Natural killer cell (primary cell): ENCODE measurements around the gene PRR3. TPM values are rescaled to one million over a fixed set of nuclear protein-coding genes. Genes with fewer than 3 reads are reported as not detected.

Source experiments
- ATAC-seq, 3 donors: fragments of 150-1000 bp in 2 of 3; fragments of 200-7000 bp in 1 of 3; cut with Tn5 transposase; 1 replicate in 1 of 3; 2 replicates in 2 of 3; pipeline ENCODE4 v1.10.0; 2021; ENCODE audit warnings: mild to moderate bottlenecking in 2 of 3, moderate library complexity in 2 of 3
- DNase-seq, 2 donors: peaks; one replicate each; pipeline versions ENCODE4 v3.0.0 to v3.0.0-alpha.2; 2013 to 2021; ENCODE audit warnings: mixed read lengths in 1 of 2
- H3K27ac ChIP-seq: one replicate; pipeline ENCODE4 v1.5.1; 2013; ENCODE audit warnings: mild to moderate bottlenecking, low read length
- H3K27me3 ChIP-seq: one replicate; pipeline ENCODE4 v1.6.1; 2013; ENCODE audit warnings: low read length; ENCODE audit not compliant: control insufficient read depth, insufficient read depth
- H3K36me3 ChIP-seq: one replicate; pipeline ENCODE4 v1.6.1; 2013; ENCODE audit warnings: low read length; ENCODE audit not compliant: control insufficient read depth, insufficient read depth
- H3K4me1 ChIP-seq: one replicate; pipeline ENCODE4 v1.6.1; 2013; ENCODE audit warnings: low read length; ENCODE audit not compliant: control insufficient read depth, insufficient read depth
- H3K4me3 ChIP-seq: one replicate; pipeline ENCODE4 v1.5.1; 2013; ENCODE audit warnings: low read length
- H3K9me3 ChIP-seq: one replicate; pipeline ENCODE4 v1.6.1; 2013; ENCODE audit warnings: low read length; ENCODE audit not compliant: control insufficient read depth, insufficient read depth
- H3K27ac Mint-ChIP-seq, 2 donors: one replicate each; pipeline ENCODE4 v1.8.0; 2022; ENCODE audit warnings: mild to moderate bottlenecking in 2 of 2, mixed read lengths in 2 of 2, moderate library complexity in 1 of 2
- H3K27me3 Mint-ChIP-seq, 2 donors: one replicate each; pipeline ENCODE4 v1.8.0; 2022; ENCODE audit warnings: low read depth in 2 of 2, mixed read lengths in 2 of 2
- H3K36me3 Mint-ChIP-seq: one replicate; pipeline ENCODE4 v1.8.0; 2022; ENCODE audit warnings: mixed read lengths
- H3K4me1 Mint-ChIP-seq, 2 donors: one replicate each; pipeline ENCODE4 v1.8.0; 2022; ENCODE audit warnings: mixed read lengths in 2 of 2
- H3K4me3 Mint-ChIP-seq: one replicate; pipeline ENCODE4 v1.8.0; 2022; ENCODE audit warnings: mild to moderate bottlenecking, moderate library complexity, mixed read lengths
- H3K9me3 Mint-ChIP-seq, 2 donors: one replicate each; pipeline ENCODE4 v1.8.0; 2022; ENCODE audit warnings: mixed read lengths in 2 of 2
- CTCF ChIP-seq: fragments of 200-600 bp; IDR thresholded peaks from one replicate; pipeline ENCODE4 v1.8.0; 2022; ENCODE audit warnings: antibody characterized with exemption
- WGBS: methylation state at CpG from one replicate; pipeline ENCODE4 v1.1.7; 2013; ENCODE audit warnings: missing lambda C conversion rate; ENCODE audit not compliant: insufficient coverage; 5-methylcytosine and 5-hydroxymethylcytosine counted together
- intact Hi-C: fragments of 100-400 bp; cut with micrococcal nuclease; formaldehyde crosslinking; loops from one replicate; pipeline ENCODE4 v1.14.2; 2022
- total RNA-seq, 4 donors: library from RNA; stranded (reverse); fragments of 120-200 nt in 1 of 4; gene quantifications; one replicate each; pipeline versions ENCODE4 v1.2.3 to v1.2.4, GENCODE V29; 2013 to 2022

The PRR3 gene
- total RNA-seq, 3 donors from 2014 or later (not counting 1 experiment from before 2014, with no cell fraction given) = 9.5 to 14.8 (median 13.9) TPM

- Mint-ChIP-seq H3K27ac (peak overlapping the region in 1 of 2 donors; percentile 22), H3K27me3 (no peaks in the 10 kb centered on the region), H3K36me3 (no peaks in the 10 kb centered on the region), H3K4me3 (no peak overlapping the region), H3K9me3 (no peaks in the 10 kb centered on the region), H3K4me1 (peaks cover 13 to 23% of the 10 kb centered on the region in 2 donors)
- ATAC-seq = no peak
- no peak for DNase-seq
- Histone ChIP-seq H3K4me3 (no peak overlapping the region), H3K27me3 (no peaks in the 10 kb centered on the region), H3K4me1 (peaks cover 6% of the 10 kb centered on the region), H3K9me3 (no peaks in the 10 kb centered on the region), H3K36me3 (peaks cover 10% of the 10 kb centered on the region), H3K27ac (no peak overlapping the region)
- TF ChIP-seq CTCF = no peak
- intact Hi-C loops = no loop called here
Observed at GRCh38 chr6:30565772-30566171, 8.7 kb downstream of the PRR3 start.

- Mint-ChIP-seq H3K4me1 (peaks cover 37% of the 10 kb centered on the region in 2 donors), H3K4me3 (no peak overlapping the region), H3K36me3 (no peaks in the 10 kb centered on the region), H3K9me3 (no peaks in the 10 kb centered on the region), H3K27ac (no peak overlapping the region), H3K27me3 (no peaks in the 10 kb centered on the region)
- intact Hi-C loops = no loop called here
- Histone ChIP-seq H3K9me3 (no peaks in the 10 kb centered on the region), H3K36me3 (peaks cover under 1% of the 10 kb centered on the region), H3K27me3 (no peaks in the 10 kb centered on the region), H3K4me3 (no peak overlapping the region), H3K27ac (no peak overlapping the region), H3K4me1 (peaks cover 19% of the 10 kb centered on the region)
- DNase-seq (peak in 1 of 2 donors; percentile 67), ATAC-seq (no peak)
- WGBS = 74% methylated on average over 2 of the region's 3 CpGs
- TF ChIP-seq CTCF = no peak
Observed at GRCh38 chr6:30568245-30568644, 11.2 kb downstream of the PRR3 start.

GRCh38 chr6:30570263-30570662, 13.2 kb downstream of the PRR3 start:
- Mint-ChIP-seq H3K4me3 (peak overlapping the region; percentile 95), H3K4me1 (peaks cover 51 to 52% of the 10 kb centered on the region in 2 donors), H3K9me3 (no peaks in the 10 kb centered on the region), H3K36me3 (no peaks in the 10 kb centered on the region), H3K27me3 (no peaks in the 10 kb centered on the region), H3K27ac (peak overlapping the region; percentile 98 to 99)
- no peaks in the 10 kb centered on the region for H3K9me3 ChIP-seq
- no peak overlapping the region for H3K27ac ChIP-seq
- peaks cover 19% of the 10 kb centered on the region for H3K4me1 ChIP-seq
- peaks cover 2% of the 10 kb centered on the region for H3K36me3 ChIP-seq
- no peak for ATAC-seq
- no peak overlapping the region for H3K4me3 ChIP-seq
- peak in 1 of 2 donors; percentile 24 for DNase-seq
- WGBS = 97% methylated on average over 1 of the region's 1 CpG
- TF ChIP-seq CTCF = no peak
- intact Hi-C loops = no loop called here
- no peaks in the 10 kb centered on the region for H3K27me3 ChIP-seq

GRCh38 chr6:30570740-30571074, 13.6 kb downstream of the PRR3 start:
- intact Hi-C loops = loop anchor here (1.0 kb wide), 2 partner anchors 14 to 47 kb away; partner anchors contain the start of genes GNL1, MRPS18B and PPP1R10
- H3K27me3 Mint-ChIP-seq = no peaks in the 10 kb centered on the region
- peak overlapping the region; percentile 72 for H3K4me3 ChIP-seq
- DNase-seq (no peak), ATAC-seq (peak; percentile 2 to 9 (median 7))
- peak overlapping the region; percentile 95 for H3K4me3 Mint-ChIP-seq
- no peaks in the 10 kb centered on the region for H3K9me3 Mint-ChIP-seq
- WGBS = 1% methylated on average over 18 of the region's 18 CpGs
- H3K36me3 ChIP-seq = peaks cover 2% of the 10 kb centered on the region
- H3K9me3 ChIP-seq = no peaks in the 10 kb centered on the region
- peaks cover 19% of the 10 kb centered on the region for H3K4me1 ChIP-seq
- H3K27ac Mint-ChIP-seq = peak overlapping the region; percentile 98 to 99
- TF ChIP-seq CTCF = no peak
- peak overlapping the region; percentile 87 for H3K27ac ChIP-seq
- no peaks in the 10 kb centered on the region for H3K27me3 ChIP-seq
- peaks cover 51 to 52% of the 10 kb centered on the region in 2 donors for H3K4me1 Mint-ChIP-seq
- no peaks in the 10 kb centered on the region for H3K36me3 Mint-ChIP-seq
